Activated B cell treated with CpG ODN at 0.5 μM for 24 hours (primary cell): Measurements from ENCODE around the gene GANC. TPM values are rescaled to one million over a fixed set of nuclear protein-coding genes. Genes with fewer than 3 reads are reported as not detected.

Experiments
- ATAC-seq: fragments of 200-7000 bp; cut with Tn5 transposase; one replicate; pipeline ENCODE4 v1.10.0; 2021; ENCODE audit warnings: low read depth, mild to moderate bottlenecking, moderate library complexity
- CTCF ChIA-PET: fragments of 350-600 bp; sonication (Branson Sonifier 250); formaldehyde crosslinking; loops from one replicate; lab custom pipeline; 2021; ENCODE audit warnings: antibody characterized with exemption; lab: Charles Lee
- POLR2A ChIA-PET: fragments of 350-600 bp; sonication (Branson Sonifier 250); formaldehyde crosslinking; loops from one replicate; lab custom pipeline; 2021; ENCODE audit warnings: antibody characterized with exemption; lab: Charles Lee
- DNase-seq: peaks from one replicate; pipeline ENCODE4 v3.0.0; 2022
- H3K27ac Mint-ChIP-seq: one replicate; pipeline ENCODE4 v1.8.0; 2020; ENCODE audit warnings: mixed read lengths
- H3K27me3 Mint-ChIP-seq: one replicate; pipeline ENCODE4 v1.8.0; 2021; ENCODE audit warnings: mixed read lengths
- H3K36me3 Mint-ChIP-seq: one replicate; pipeline ENCODE4 v1.8.0; 2021; ENCODE audit warnings: low read depth, mixed read lengths
- H3K4me1 Mint-ChIP-seq: one replicate; pipeline ENCODE4 v1.8.0; 2021; ENCODE audit warnings: mixed read lengths
- H3K4me3 Mint-ChIP-seq: one replicate; pipeline ENCODE4 v1.8.0; 2020; ENCODE audit warnings: mild to moderate bottlenecking, mixed read lengths
- H3K9me3 Mint-ChIP-seq: one replicate; pipeline ENCODE4 v1.8.0; 2020; ENCODE audit warnings: mixed read lengths
- CTCF ChIP-seq: fragments of 200-600 bp; IDR thresholded peaks from one replicate; pipeline ENCODE4 v1.8.0; 2022; ENCODE audit warnings: antibody characterized with exemption, mild to moderate bottlenecking
- intact Hi-C: fragments of 100-400 bp; cut with micrococcal nuclease; formaldehyde crosslinking; loops from one replicate; pipeline ENCODE4 v1.15.1; 2024
- total RNA-seq: library from RNA; stranded (reverse); gene quantifications from 2 replicates; pipeline ENCODE4 v1.2.3, GENCODE V29; 2022

Gene GANC
- total RNA-seq, 1 donor from 2014 or later: 72.2 TPM

GRCh38 chr15:42375252-42375651 is 102.3 kb downstream of the GANC start:
- no peak overlapping the region for H3K27ac Mint-ChIP-seq
- H3K27me3 Mint-ChIP-seq: no peaks in the 10 kb centered on the region
- ChIA-PET CTCF (no interaction called here), POLR2A (no interaction called here)
- H3K4me1 Mint-ChIP-seq: no peaks in the 10 kb centered on the region
- H3K4me3 Mint-ChIP-seq: no peak overlapping the region
- H3K36me3 Mint-ChIP-seq: peaks cover 21% of the 10 kb centered on the region
- ATAC-seq: no peak
- intact Hi-C loops: no loop called here
- DNase-seq: no peak
- TF ChIP-seq CTCF: no peak
- peaks cover 12% of the 10 kb centered on the region for H3K9me3 Mint-ChIP-seq

- H3K9me3 Mint-ChIP-seq: peaks cover 12% of the 10 kb centered on the region
- H3K36me3 Mint-ChIP-seq: peaks cover 21% of the 10 kb centered on the region
- intact Hi-C loops: no loop called here
- no peak for ATAC-seq
- H3K4me3 Mint-ChIP-seq: no peak overlapping the region
- TF ChIP-seq CTCF: no peak
- no peak overlapping the region for H3K27ac Mint-ChIP-seq
- ChIA-PET POLR2A (no interaction called here), CTCF (interaction anchor here (1.4 kb wide), 1 partner anchor 9 kb away, joined by 3 read pairs; no protein-coding TSS in a partner anchor)
- H3K27me3 Mint-ChIP-seq: no peaks in the 10 kb centered on the region
- no peaks in the 10 kb centered on the region for H3K4me1 Mint-ChIP-seq
- DNase-seq: no peak
Observed at GRCh38 chr15:42375941-42376340, 102.9 kb downstream of the GANC start.

GRCh38 chr15:42378011-42378410 is 105.0 kb downstream of the GANC start:
- H3K9me3 Mint-ChIP-seq: peaks cover 12% of the 10 kb centered on the region
- no peaks in the 10 kb centered on the region for H3K27me3 Mint-ChIP-seq
- no peaks in the 10 kb centered on the region for H3K4me1 Mint-ChIP-seq
- no peak for DNase-seq
- H3K4me3 Mint-ChIP-seq: no peak overlapping the region
- no peak for ATAC-seq
- ChIA-PET CTCF (no interaction called here), POLR2A (interaction anchor here (0.7 kb wide), 1 partner anchor 17 kb away, joined by 3 read pairs; no protein-coding TSS in a partner anchor)
- H3K27ac Mint-ChIP-seq: no peak overlapping the region
- no peak for TF ChIP-seq CTCF
- H3K36me3 Mint-ChIP-seq: peaks cover 22% of the 10 kb centered on the region
- intact Hi-C loops: no loop called here

GRCh38 chr15:42384597-42384996 is 111.6 kb downstream of the GANC start:
- no peaks in the 10 kb centered on the region for H3K4me1 Mint-ChIP-seq
- peaks cover 50% of the 10 kb centered on the region for H3K36me3 Mint-ChIP-seq
- H3K9me3 Mint-ChIP-seq: no peaks in the 10 kb centered on the region
- CTCF ChIA-PET: interaction anchor here (0.9 kb wide), 1 partner anchor 8 kb away, joined by 3 read pairs; no protein-coding TSS in a partner anchor
- DNase-seq (no peak), ATAC-seq (no peak)
- no peak overlapping the region for H3K4me3 Mint-ChIP-seq
- no peaks in the 10 kb centered on the region for H3K27me3 Mint-ChIP-seq
- no peak overlapping the region for H3K27ac Mint-ChIP-seq
- POLR2A ChIA-PET: no interaction called here
- TF ChIP-seq CTCF: no peak
- intact Hi-C loops: no loop called here

- Mint-ChIP-seq H3K27me3 (no peaks in the 10 kb centered on the region), H3K27ac (no peak overlapping the region), H3K4me1 (no peaks in the 10 kb centered on the region), H3K36me3 (peaks cover 58% of the 10 kb centered on the region), H3K9me3 (no peaks in the 10 kb centered on the region), H3K4me3 (no peak overlapping the region)
- intact Hi-C loops: no loop called here
- DNase-seq: no peak
- ChIA-PET POLR2A (no interaction called here), CTCF (interaction anchor here (0.9 kb wide), 1 partner anchor 9 kb away, joined by 3 read pairs; no protein-coding TSS in a partner anchor)
- no peak for TF ChIP-seq CTCF
- ATAC-seq: no peak
Observed at GRCh38 chr15:42385206-42385979, 112.4 kb downstream of the GANC start.
